H1 (cell line): Measurements from ENCODE around the gene NDUFAF3. TPM values are rescaled to one million over a fixed set of nuclear protein-coding genes. Genes with fewer than 3 reads are reported as not detected.

Experiments used
- CTCF ChIA-PET: fragments of 300-600 bp; sonication (Branson Sonifier 250); formaldehyde crosslinking; loops from one replicate; lab custom pipeline; 2021; ENCODE audit not compliant: partially characterized antibody; lab: Charles Lee
- POLR2A ChIA-PET: fragments of 300-600 bp; sonication (Branson Sonifier 250); formaldehyde crosslinking; loops from one replicate; lab custom pipeline; 2021; ENCODE audit warnings: inconsistent platforms; ENCODE audit not compliant: partially characterized antibody; lab: Charles Lee
- DNase-seq, 2 experiments: peaks; one replicate each; pipeline versions ENCODE4 v3.0.0 to v3.0.0-alpha.2; 2010 to 2022; ENCODE audit warnings: low spot score in 2 of 2, low read depth in 1 of 2, mixed read lengths in 1 of 2
- FAIRE-seq: peaks from 2 replicates; lab custom pipeline; 2011; peaks lifted over from hg19 to GRCh38; lab: Jason Lieb, UNC
- H2AFZ ChIP-seq: 2 replicates; pipeline ENCODE4 v1.8.1; 2012; ENCODE audit warnings: low read length, inconsistent platforms
- H2AK5ac ChIP-seq: 2 replicates; pipeline ENCODE4 v1.6.1; 2013; ENCODE audit warnings: low read depth, low read length
- H2BK120ac ChIP-seq: replicated peaks from 2 replicates; pipeline ENCODE3; 2013; ENCODE audit warnings: low read depth, low read length, inconsistent platforms
- H2BK12ac ChIP-seq: 2 replicates; pipeline ENCODE4 v1.6.1; 2013; ENCODE audit warnings: low read depth, low read length
- H2BK15ac ChIP-seq: 2 replicates; pipeline ENCODE4 v1.6.1; 2013; ENCODE audit warnings: low read length
- H2BK20ac ChIP-seq: 2 replicates; pipeline ENCODE4 v1.6.1; 2013; ENCODE audit warnings: low read length
- H2BK5ac ChIP-seq: 2 replicates; pipeline ENCODE4 v1.6.1; 2013; ENCODE audit warnings: low read depth, low read length
- H3K14ac ChIP-seq: 2 replicates; pipeline ENCODE4 v1.6.1; 2013; ENCODE audit warnings: inconsistent platforms; ENCODE audit not compliant: insufficient read length
- H3K18ac ChIP-seq: 2 replicates; pipeline ENCODE4 v1.6.1; 2013; ENCODE audit warnings: low read length; ENCODE audit errors: extremely low read depth
- H3K23ac ChIP-seq: 2 replicates; pipeline ENCODE4 v1.6.1; 2013; ENCODE audit warnings: inconsistent platforms; ENCODE audit not compliant: insufficient read length
- H3K23me2 ChIP-seq: 2 replicates; pipeline ENCODE4 v1.6.1; 2013; ENCODE audit warnings: low read depth, low read length
- H3K27ac ChIP-seq: 2 replicates; pipeline ENCODE4 v1.6.1; 2011; ENCODE audit warnings: low read depth, low read length, inconsistent platforms
- H3K27me3 ChIP-seq, 4 experiments: replicated peaks in 1 of 4; 1 replicate in 1 of 4; 2 replicates in 3 of 4; pipeline versions ENCODE4 v1.6.1 to v1.8.1; 2011 to 2013; ENCODE audit warnings: low read length in 3 of 4, mild to moderate bottlenecking in 3 of 4, inconsistent platforms in 2 of 4, mixed read lengths in 2 of 4, moderate library complexity in 1 of 4; ENCODE audit not compliant: control insufficient read depth in 3 of 4, insufficient read depth in 3 of 4; ENCODE audit errors: extremely low read depth in 1 of 4
- H3K36me3 ChIP-seq, 4 experiments: 2 replicates each; pipeline versions ENCODE4 v1.6.1 to v1.8.1; 2011 to 2013; ENCODE audit warnings: mild to moderate bottlenecking in 4 of 4, low read length in 3 of 4, moderate library complexity in 2 of 4, control low read depth in 1 of 4, inconsistent platforms in 1 of 4; ENCODE audit not compliant: insufficient read depth in 4 of 4, control insufficient read depth in 2 of 4
- H3K4ac ChIP-seq: replicated peaks from 2 replicates; pipeline ENCODE3; 2013; ENCODE audit warnings: low read length, low read depth, mixed read lengths, inconsistent platforms; ENCODE audit not compliant: insufficient read length
- H3K4me1 ChIP-seq, 4 experiments: replicated peaks in 1 of 4; 1 replicate in 1 of 4; 2 replicates in 3 of 4; pipeline versions ENCODE4 v1.6.1 to v1.8.1; 2011 to 2013; ENCODE audit warnings: low read length in 3 of 4, inconsistent platforms in 2 of 4, mixed read lengths in 1 of 4; ENCODE audit not compliant: insufficient read depth in 4 of 4, control insufficient read depth in 3 of 4
- H3K4me2 ChIP-seq, 2 experiments: 2 replicates each; pipeline versions ENCODE4 v1.6.1 to v1.8.1; 2011 to 2013; ENCODE audit warnings: low read depth in 2 of 2, low read length in 2 of 2, control low read depth in 1 of 2, inconsistent platforms in 1 of 2, mild to moderate bottlenecking in 1 of 2; ENCODE audit not compliant: insufficient read depth in 1 of 2
- H3K4me3 ChIP-seq, 4 experiments: fragments of 200-600, 300-600 bp in 1 of 4; sonication (generic), shearing (Covaris generic), sonication (Bioruptor Twin) in 1 of 4; 2 replicates each; pipeline versions ENCODE4 v1.5.1 to v1.8.1; 2011 to 2016; ENCODE audit warnings: low read length in 4 of 4, low read depth in 3 of 4, control low read depth in 2 of 4, inconsistent platforms in 2 of 4, mild to moderate bottlenecking in 2 of 4, mixed read lengths in 1 of 4, moderate library complexity in 1 of 4; ENCODE audit not compliant: insufficient read depth in 2 of 4; ENCODE audit errors: extremely low read depth in 1 of 4
- H3K56ac ChIP-seq: replicated peaks from 2 replicates; pipeline ENCODE3; 2013; ENCODE audit warnings: low read depth, mild to moderate bottlenecking, mixed read lengths, low read length, inconsistent platforms; ENCODE audit not compliant: insufficient read length
- H3K79me1 ChIP-seq: 2 replicates; pipeline ENCODE4 v1.6.1; 2013; ENCODE audit warnings: low read depth, low read length, control low read depth
- H3K79me2 ChIP-seq, 2 experiments: 2 replicates each; pipeline versions ENCODE4 v1.6.1 to v1.8.1; 2012 to 2013; ENCODE audit warnings: low read length in 2 of 2, mild to moderate bottlenecking in 2 of 2, inconsistent platforms in 1 of 2; ENCODE audit not compliant: insufficient read depth in 2 of 2, control insufficient read depth in 1 of 2
- H3K9ac ChIP-seq, 4 experiments: replicated peaks in 1 of 4; 1 replicate in 1 of 4; 2 replicates in 3 of 4; pipeline versions ENCODE4 v1.6.1 to v1.8.1; 2011 to 2013; ENCODE audit warnings: low read depth in 3 of 4, low read length in 3 of 4, control low read depth in 2 of 4, mild to moderate bottlenecking in 2 of 4, moderate library complexity in 2 of 4, inconsistent platforms in 1 of 4; ENCODE audit errors: extremely low read depth in 1 of 4
- H3K9me3 ChIP-seq, 2 experiments: 2 replicates each; pipeline versions ENCODE4 v1.6.1 to v1.8.1; 2012 to 2013; ENCODE audit warnings: mild to moderate bottlenecking in 2 of 2, moderate library complexity in 2 of 2, control low read depth in 1 of 2, inconsistent platforms in 1 of 2, low read depth in 1 of 2, low read length in 1 of 2, mixed read lengths in 1 of 2; ENCODE audit not compliant: insufficient read depth in 2 of 2
- H4K20me1 ChIP-seq, 2 experiments: replicated peaks in 1 of 2; 2 replicates each; pipeline versions ENCODE3 to v1.8.1; 2011 to 2013; ENCODE audit warnings: inconsistent platforms in 2 of 2, low read length in 2 of 2, mild to moderate bottlenecking in 1 of 2; ENCODE audit not compliant: insufficient read depth in 2 of 2, control insufficient read depth in 1 of 2
- H4K5ac ChIP-seq: 2 replicates; pipeline ENCODE4 v1.6.1; 2013; ENCODE audit warnings: low read length, low read depth, mixed read lengths, inconsistent platforms; ENCODE audit not compliant: insufficient read length
- H4K8ac ChIP-seq: 2 replicates; pipeline ENCODE4 v1.8.0; 2013; ENCODE audit warnings: mild to moderate bottlenecking, moderate library complexity, low read length, inconsistent platforms; ENCODE audit not compliant: insufficient read depth; ENCODE audit errors: extremely low read depth
- H4K91ac ChIP-seq: replicated peaks from 2 replicates; pipeline ENCODE3; 2013; ENCODE audit warnings: low read length, mixed read lengths, inconsistent platforms; ENCODE audit not compliant: insufficient read length
- FOSL1 ChIP-seq: IDR thresholded peaks from 2 replicates; pipeline ENCODE4 v1.6.1; 2011; ENCODE audit warnings: mild to moderate bottlenecking, low read depth, low read length, moderate library complexity; ENCODE audit not compliant: insufficient read depth
- WGBS, 2 experiments: shearing (Covaris generic) in 1 of 2; methylation state at CpG; one replicate each; pipeline versions ENCODE4 v1.1.6 to v1.1.7; 2013 to 2015; ENCODE audit warnings: low lambda C conversion rate in 2 of 2, mixed read lengths in 2 of 2, inconsistent platforms in 1 of 2, low coverage in 1 of 2, missing lambda C conversion rate in 1 of 2; ENCODE audit not compliant: insufficient replicate concordance in 2 of 2, insufficient coverage in 1 of 2, insufficient read length in 1 of 2; ENCODE audit errors: extremely low coverage in 1 of 2, missing lambda C conversion rate in 1 of 2; 5-methylcytosine and 5-hydroxymethylcytosine counted together
- polyA plus RNA-seq, 7 experiments: library from polyadenylated mRNA; depleted of rRNA in 3 of 7; stranded (reverse) in 5 of 7; unstranded in 2 of 7; fragments of >200 nt in 5 of 7; fragments of 200-250 nt in 2 of 7; gene quantifications; 1 replicate in 5 of 7; 2 replicates in 1 of 7; 4 replicates in 1 of 7; pipeline versions ENCODE4 v1.2.1 to v1.2.3, GENCODE V29; 2011 to 2013; ENCODE audit warnings: missing spikeins in 2 of 7, mixed read lengths in 2 of 7
- total RNA-seq: library from RNA; stranded (reverse); fragmentation: NEBNext Ultra II Directional; extraction: Animal tissue kit (Norgen Biotek cat#: 25700); gene quantifications from 2 replicates; pipeline ENCODE4 v1.2.1, GENCODE V29; 2021
- TF ChIP-seq, protein P1 (sequence below), 3 experiments: IDR thresholded peaks; 1 replicate in 2 of 3; 2 replicates in 1 of 3; pipeline versions ENCODE4 v1.5.1 to v1.6.1; 2011; ENCODE audit warnings: low read length in 3 of 3, mild to moderate bottlenecking in 3 of 3, inconsistent platforms in 2 of 3, low read depth in 1 of 3, moderate library complexity in 1 of 3; ENCODE audit not compliant: insufficient read depth in 1 of 3; ENCODE audit errors: control extremely low read depth in 1 of 3

The NDUFAF3 gene
- total and polyA plus RNA-seq, 2 of the 8 experiments (the other 6 are each of a cell fraction or from before 2014, with no cell fraction given) = 27.8 to 45.5 TPM

- Histone ChIP-seq H3K23ac (no peak overlapping the region), H2BK120ac (no peak overlapping the region), H2BK12ac (no peak overlapping the region), H4K20me1 (peaks cover 0 to 4% of the 10 kb centered on the region in 2 experiments), H3K79me1 (peaks cover 3% of the 10 kb centered on the region), H3K18ac (no peak overlapping the region), H3K23me2 (no peaks in the 10 kb centered on the region), H3K56ac (no peak overlapping the region), H2BK5ac (no peak overlapping the region), H3K4me3 (no peak overlapping the region), H2BK15ac (no peak overlapping the region), H3K9me3 (no peaks in the 10 kb centered on the region), H3K14ac (no peak overlapping the region), H4K5ac (no peak overlapping the region), H2AFZ (no peak overlapping the region), H3K4ac (no peak overlapping the region), H3K27me3 (no peaks in the 10 kb centered on the region), H4K8ac (0 out of 2 replicates have a peak overlapping the region, but pooled peaks have one; percentile 5), H3K79me2 (peaks cover 0 to under 1% of the 10 kb centered on the region in 2 experiments; a peak in 2 of 4 replicates), H4K91ac (no peak overlapping the region), H3K27ac (no peak overlapping the region), H3K4me2 (no peak overlapping the region), H2AK5ac (no peak overlapping the region), H2BK20ac (no peak overlapping the region), H3K9ac (no peak overlapping the region), H3K36me3 (peaks cover 0 to 3% (median 0%) of the 10 kb centered on the region in 4 experiments; a peak in 2 of 8 replicates), H3K4me1 (peaks cover 0 to 17% (median 7%) of the 10 kb centered on the region in 4 experiments; a peak in 5 of 7 replicates)
- TF ChIP-seq, protein P1, sequence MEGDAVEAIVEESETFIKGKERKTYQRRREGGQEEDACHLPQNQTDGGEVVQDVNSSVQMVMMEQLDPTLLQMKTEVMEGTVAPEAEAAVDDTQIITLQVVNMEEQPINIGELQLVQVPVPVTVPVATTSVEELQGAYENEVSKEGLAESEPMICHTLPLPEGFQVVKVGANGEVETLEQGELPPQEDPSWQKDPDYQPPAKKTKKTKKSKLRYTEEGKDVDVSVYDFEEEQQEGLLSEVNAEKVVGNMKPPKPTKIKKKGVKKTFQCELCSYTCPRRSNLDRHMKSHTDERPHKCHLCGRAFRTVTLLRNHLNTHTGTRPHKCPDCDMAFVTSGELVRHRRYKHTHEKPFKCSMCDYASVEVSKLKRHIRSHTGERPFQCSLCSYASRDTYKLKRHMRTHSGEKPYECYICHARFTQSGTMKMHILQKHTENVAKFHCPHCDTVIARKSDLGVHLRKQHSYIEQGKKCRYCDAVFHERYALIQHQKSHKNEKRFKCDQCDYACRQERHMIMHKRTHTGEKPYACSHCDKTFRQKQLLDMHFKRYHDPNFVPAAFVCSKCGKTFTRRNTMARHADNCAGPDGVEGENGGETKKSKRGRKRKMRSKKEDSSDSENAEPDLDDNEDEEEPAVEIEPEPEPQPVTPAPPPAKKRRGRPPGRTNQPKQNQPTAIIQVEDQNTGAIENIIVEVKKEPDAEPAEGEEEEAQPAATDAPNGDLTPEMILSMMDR (IDR thresholded peaks at IDR 0.05; ENCODE audit: control extremely low read depth in 1 of 3, insufficient read depth in 1 of 3, low read depth in 1 of 3, low read length in 3 of 3) = peak in 2 of 3 experiments; percentile 8 to 20; a peak in 1 of 4 replicates
- TF ChIP-seq FOSL1 = no peak
- WGBS, 2 experiments = 88% methylated on average over 8 of the region's 8 CpGs; no CpG with 5 or more reads in 1 of the 2 experiments
- DNase-seq (no peak), FAIRE-seq (no peak)
- ChIA-PET CTCF (interaction anchor here (0.9 to 19.9 kb wide), 6 partner anchors 8 to 261 kb away, joined by 3 to 467 read pairs (median 4); partner anchors contain the start of genes DALRD3, NDUFAF3, PRKAR2A and WDR6), POLR2A (interaction anchor here (0.6 to 38.8 kb wide), 5 partner anchors 5 to 123 kb away, joined by 3 to 1518 read pairs (median 4); partner anchors contain the start of genes DALRD3, IMPDH2, NDUFAF3 and P4HTM)
Observed at GRCh38 chr3:48997102-48997635, 24.8 kb upstream of the NDUFAF3 start.
